Parathyroid adenoma (tissue), 2 donors: ENCODE data around the gene ZCCHC14.
"Not testable (repeated sequence)": the region's sequence is repeated elsewhere in the genome, so short reads cannot be mapped to it uniquely, and the experiment has no call there.

Experiments
- H2AFZ ChIP-seq: fragments of 300-600 bp; sonication (generic); one replicate; pipeline ENCODE4 v1.7.0; 2017; ENCODE audit warnings: antibody characterized with exemption, mild to moderate bottlenecking
- H3K27ac ChIP-seq: fragments of 300-600 bp; sonication (generic); one replicate; pipeline ENCODE4 v1.7.0; 2017
- H3K27me3 ChIP-seq: fragments of 300-600 bp; sonication (generic); one replicate; pipeline ENCODE4 v1.7.0; 2017; ENCODE audit warnings: low read length; ENCODE audit not compliant: control insufficient read depth, insufficient read depth
- H3K36me3 ChIP-seq: fragments of 300-600 bp; sonication (generic); one replicate; pipeline ENCODE4 v1.7.0; 2017; ENCODE audit warnings: low read length; ENCODE audit not compliant: control insufficient read depth, insufficient read depth
- H3K4me1 ChIP-seq: fragments of 300-600 bp; sonication (generic); one replicate; pipeline ENCODE4 v1.7.0; 2017; ENCODE audit warnings: control low read depth
- H3K4me2 ChIP-seq: fragments of 300-600 bp; sonication (generic); one replicate; pipeline ENCODE4 v1.7.0; 2017; ENCODE audit warnings: low read length
- H3K4me3 ChIP-seq: fragments of 300-600 bp; sonication (generic); one replicate; pipeline ENCODE4 v1.7.0; 2017; ENCODE audit warnings: low read depth, low read length
- H3K79me2 ChIP-seq: fragments of 300-600 bp; sonication (generic); one replicate; pipeline ENCODE4 v1.7.0; 2017; ENCODE audit warnings: control low read depth
- H3K9ac ChIP-seq: fragments of 300-600 bp; sonication (generic); one replicate; pipeline ENCODE4 v1.7.0; 2017; ENCODE audit warnings: mild to moderate bottlenecking
- H3K9me3 ChIP-seq: fragments of 300-600 bp; sonication (generic); one replicate; pipeline ENCODE4 v1.7.0; 2017; ENCODE audit warnings: low read length; ENCODE audit not compliant: control insufficient read depth
- CTCF ChIP-seq: fragments of 300-600 bp; sonication (generic); IDR thresholded peaks from one replicate; pipeline ENCODE4 v1.7.0; 2017; ENCODE audit warnings: antibody characterized with exemption, mild to moderate bottlenecking
- donor health status: primary hyperparathyroidism.

Gene ZCCHC14

GRCh38 chr16:87516361-87516760 is 23.5 kb upstream of the ZCCHC14 start:
- Histone ChIP-seq H3K9ac (no peak overlapping the region), H3K4me3 (no peak overlapping the region), H3K4me1 (no peaks in the 10 kb centered on the region), H3K9me3 (no peaks in the 10 kb centered on the region), H2AFZ (no peak overlapping the region), H3K36me3 (no peaks in the 10 kb centered on the region), H3K4me2 (no peak overlapping the region), H3K27ac (no peak overlapping the region), H3K27me3 (no peaks in the 10 kb centered on the region), H3K79me2 (no peaks in the 10 kb centered on the region)
- no peak for TF ChIP-seq CTCF

- TF ChIP-seq CTCF, result no peak
- Histone ChIP-seq H2AFZ (no peak overlapping the region), H3K36me3 (no peaks in the 10 kb centered on the region), H3K79me2 (no peaks in the 10 kb centered on the region), H3K4me3 (no peak overlapping the region), H3K27ac (no peak overlapping the region), H3K4me1 (no peaks in the 10 kb centered on the region), H3K4me2 (no peak overlapping the region), H3K9ac (no peak overlapping the region), H3K27me3 (no peaks in the 10 kb centered on the region), H3K9me3 (no peaks in the 10 kb centered on the region)
Measured at GRCh38 chr16:87515475-87516330, 22.9 kb upstream of the ZCCHC14 start.

- H3K36me3 ChIP-seq, H3K9ac ChIP-seq, H3K79me2 ChIP-seq, H3K9me3 ChIP-seq, H3K27ac ChIP-seq, H3K4me1 ChIP-seq, H3K4me2 ChIP-seq, H3K27me3 ChIP-seq, H3K4me3 ChIP-seq, H2AFZ ChIP-seq: not testable (repeated sequence)
Measured at GRCh38 chr16:87509778-87510177, 17.0 kb upstream of the ZCCHC14 start.

GRCh38 chr16:87507351-87508069 is 14.7 kb upstream of the ZCCHC14 start:
- H3K27me3 ChIP-seq, result no peaks in the 10 kb centered on the region
- TF ChIP-seq CTCF, result no peak
- H3K4me2 ChIP-seq, result no peak overlapping the region
- H3K4me1 ChIP-seq, result no peaks in the 10 kb centered on the region
- no peak overlapping the region for H2AFZ ChIP-seq
- no peaks in the 10 kb centered on the region for H3K36me3 ChIP-seq
- H3K9me3 ChIP-seq, result no peaks in the 10 kb centered on the region
- no peak overlapping the region for H3K4me3 ChIP-seq
- H3K27ac ChIP-seq, result peak overlapping the region; percentile 43
- no peak overlapping the region for H3K9ac ChIP-seq
- H3K79me2 ChIP-seq, result no peaks in the 10 kb centered on the region

- H3K36me3 ChIP-seq, result no peaks in the 10 kb centered on the region
- H2AFZ ChIP-seq, result no peak overlapping the region
- no peak overlapping the region for H3K9ac ChIP-seq
- no peak overlapping the region for H3K27ac ChIP-seq
- no peaks in the 10 kb centered on the region for H3K79me2 ChIP-seq
- H3K4me1 ChIP-seq, result no peaks in the 10 kb centered on the region
- no peaks in the 10 kb centered on the region for H3K27me3 ChIP-seq
- no peak overlapping the region for H3K4me2 ChIP-seq
- no peaks in the 10 kb centered on the region for H3K9me3 ChIP-seq
- no peak overlapping the region for H3K4me3 ChIP-seq
- no peak for TF ChIP-seq CTCF
Measured at GRCh38 chr16:87506423-87507350, 13.9 kb upstream of the ZCCHC14 start.
